Kidney (tissue), 14 donors: Measurements from ENCODE around the gene RABL3. TPM values are rescaled to one million over a fixed set of nuclear protein-coding genes. Genes with fewer than 3 reads are reported as not detected.
A peak's percentile ranks its signal among the peaks of the same experiment; 100 is the strongest.
"Not testable (repeated sequence)": the region's sequence is repeated elsewhere in the genome, so short reads cannot be mapped to it uniquely, and the experiment has no call there.

Experiments
- DNase-seq, 5 donors: peaks; one replicate each; pipeline ENCODE4 v3.0.0-alpha.2; 2013 to 2020
- FAIRE-seq: peaks from 2 replicates; lab custom pipeline; 2012; peaks lifted over from hg19 to GRCh38; lab: Jason Lieb, UNC
- H3K27ac ChIP-seq, 2 donors: one replicate each; pipeline ENCODE4 v1.7.0; 2013; ENCODE audit warnings: low read depth in 2 of 2, low read length in 2 of 2, inconsistent platforms in 1 of 2
- H3K27me3 ChIP-seq: one replicate; pipeline ENCODE4 v1.7.1; 2013; ENCODE audit warnings: low read length, inconsistent platforms; ENCODE audit not compliant: control insufficient read depth, insufficient read depth
- H3K36me3 ChIP-seq, 3 donors: one replicate each; pipeline versions ENCODE4 v1.7.0 to v1.7.1; 2013; ENCODE audit warnings: low read length in 3 of 3, control low read depth in 1 of 3, inconsistent platforms in 1 of 3; ENCODE audit not compliant: insufficient read depth in 3 of 3, control insufficient read depth in 2 of 3
- H3K4me1 ChIP-seq, 3 donors: one replicate each; pipeline versions ENCODE4 v1.7.0 to v1.7.1; 2013; ENCODE audit warnings: low read length in 3 of 3, inconsistent platforms in 1 of 3, low read depth in 1 of 3; ENCODE audit not compliant: control insufficient read depth in 2 of 3, insufficient read depth in 2 of 3
- H3K4me3 ChIP-seq, 3 donors: one replicate each; pipeline versions ENCODE4 v1.7.0 to v1.8.1; 2013; ENCODE audit warnings: low read length in 3 of 3, control low read depth in 1 of 3, inconsistent platforms in 1 of 3
- H3K9ac ChIP-seq, 3 donors: one replicate each; pipeline versions ENCODE4 v1.7.0 to v1.7.1; 2013; ENCODE audit warnings: low read length in 3 of 3, control low read depth in 1 of 3, inconsistent platforms in 1 of 3
- H3K9me3 ChIP-seq, 3 donors: one replicate each; pipeline versions ENCODE4 v1.7.0 to v1.7.1; 2013; ENCODE audit warnings: low read length in 3 of 3, control low read depth in 1 of 3, inconsistent platforms in 1 of 3; ENCODE audit not compliant: control insufficient read depth in 2 of 3, insufficient read depth in 1 of 3
- CTCF ChIP-seq: IDR thresholded peaks from 3 replicates; pipeline ENCODE4 v1.5.1; 2012; ENCODE audit warnings: mild to moderate bottlenecking, moderate library complexity, borderline replicate concordance; ENCODE audit not compliant: insufficient read depth; ENCODE audit errors: extremely low read depth
- intact Hi-C: fragments of 100-400 bp; cut with DNase I; formaldehyde crosslinking; loops from one replicate; pipeline ENCODE4 v1.11.1; 2022
- polyA plus RNA-seq: library from polyadenylated mRNA; stranded (reverse); fragments of 350-450 nt; fragmentation: Illumina TruSeq; extraction: RNeasy Lipid Tissue Mini Kit (QIAGEN cat#74804); gene quantifications from one replicate; pipeline ENCODE4 v1.2.3, GENCODE V29; 2014; ENCODE audit warnings: low read depth, low replicate concordance; ENCODE audit not compliant: insufficient read depth
- total RNA-seq: library from RNA; stranded (reverse); fragmentation: NEBNext Ultra II Directional; extraction: Animal tissue kit (Norgen Biotek cat#: 25700); gene quantifications from one replicate; pipeline ENCODE4 v1.2.1, GENCODE V29; 2021
- donor health status: control.
- donor health status: control.
- donor health status: control.
- donor health status: control.
- donor health status: control.
- donor health status: DM: yes; HTN: yes; CAD: no.
- donor health status: Normal renal cell carcinoma (clear cell type).

The RABL3 gene
- total and polyA plus RNA-seq, 2 donors from 2014 or later, result 16.9 to 30.1 TPM

DNA sequence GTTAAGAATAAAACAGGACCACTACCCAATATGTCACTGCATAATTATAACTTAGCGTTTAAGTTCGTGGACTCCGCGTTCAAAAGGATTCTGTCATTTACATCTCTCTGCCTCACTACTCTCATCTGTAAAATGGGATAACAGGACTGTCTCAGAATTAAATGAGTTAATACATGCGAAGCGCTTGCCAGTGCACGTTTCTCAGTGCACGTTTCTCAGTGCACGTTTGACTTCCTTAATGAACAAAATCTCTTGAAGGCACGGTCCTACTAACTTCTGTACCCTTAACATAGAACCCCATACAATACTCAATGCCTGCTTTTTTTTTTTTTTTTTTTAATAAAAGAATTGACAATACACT lies 499 bp downstream of the RABL3 start:
- Histone ChIP-seq H3K9ac (peak overlapping the region; percentile 38 to 94 (median 87)), H3K4me3 (peak overlapping the region; percentile 88 to 96 (median 96)), H3K36me3 (no peaks in the 10 kb centered on the region), H3K27me3 (no peaks in the 10 kb centered on the region), H3K9me3 (no peaks in the 10 kb centered on the region), H3K4me1 (peaks cover 0 to 6% (median 5%) of the 10 kb centered on the region in 3 donors), H3K27ac (peak overlapping the region; percentile 97)
- intact Hi-C loops, result no loop called here
- DNase-seq (no peak), FAIRE-seq (no peak)
- no peak for TF ChIP-seq CTCF

DNA sequence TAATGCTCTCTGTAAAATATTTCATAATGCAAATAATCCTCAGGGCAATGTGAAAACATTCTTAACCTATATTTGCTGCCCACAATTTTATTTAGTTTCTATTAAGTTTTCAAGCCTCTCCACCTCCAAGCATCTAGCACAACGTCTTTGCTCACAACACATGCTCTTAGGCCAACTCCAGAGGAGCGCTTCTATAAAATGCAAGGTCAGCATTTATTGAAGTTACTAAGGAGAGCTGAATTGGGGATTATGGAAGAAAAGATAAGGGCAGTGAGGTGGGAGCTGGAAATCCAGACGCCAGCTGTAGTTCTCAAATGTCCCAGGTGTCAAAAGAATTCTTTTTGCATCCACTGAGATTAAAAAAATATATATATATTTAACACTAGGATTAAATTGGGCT lies 996 bp downstream of the RABL3 start:
- Histone ChIP-seq H3K4me1 (peaks cover 0 to 6% (median 5%) of the 10 kb centered on the region in 3 donors), H3K27ac (no peak overlapping the region), H3K9me3 (no peaks in the 10 kb centered on the region), H3K4me3 (peak overlapping the region in 2 of 3 donors; percentile 88 to 96), H3K27me3 (no peaks in the 10 kb centered on the region), H3K36me3 (no peaks in the 10 kb centered on the region), H3K9ac (no peak overlapping the region)
- intact Hi-C loops, result no loop called here
- FAIRE-seq (no peak), DNase-seq (no peak)
- no peak for TF ChIP-seq CTCF

- intact Hi-C loops, H3K27ac ChIP-seq, H3K36me3 ChIP-seq, FAIRE-seq, H3K9me3 ChIP-seq, H3K9ac ChIP-seq, H3K4me3 ChIP-seq, H3K4me1 ChIP-seq, DNase-seq, H3K27me3 ChIP-seq: not testable (repeated sequence)
These were observed 4.3 kb downstream of the RABL3 start for GRCh38 chr3:120738006-120738405.

DNA sequence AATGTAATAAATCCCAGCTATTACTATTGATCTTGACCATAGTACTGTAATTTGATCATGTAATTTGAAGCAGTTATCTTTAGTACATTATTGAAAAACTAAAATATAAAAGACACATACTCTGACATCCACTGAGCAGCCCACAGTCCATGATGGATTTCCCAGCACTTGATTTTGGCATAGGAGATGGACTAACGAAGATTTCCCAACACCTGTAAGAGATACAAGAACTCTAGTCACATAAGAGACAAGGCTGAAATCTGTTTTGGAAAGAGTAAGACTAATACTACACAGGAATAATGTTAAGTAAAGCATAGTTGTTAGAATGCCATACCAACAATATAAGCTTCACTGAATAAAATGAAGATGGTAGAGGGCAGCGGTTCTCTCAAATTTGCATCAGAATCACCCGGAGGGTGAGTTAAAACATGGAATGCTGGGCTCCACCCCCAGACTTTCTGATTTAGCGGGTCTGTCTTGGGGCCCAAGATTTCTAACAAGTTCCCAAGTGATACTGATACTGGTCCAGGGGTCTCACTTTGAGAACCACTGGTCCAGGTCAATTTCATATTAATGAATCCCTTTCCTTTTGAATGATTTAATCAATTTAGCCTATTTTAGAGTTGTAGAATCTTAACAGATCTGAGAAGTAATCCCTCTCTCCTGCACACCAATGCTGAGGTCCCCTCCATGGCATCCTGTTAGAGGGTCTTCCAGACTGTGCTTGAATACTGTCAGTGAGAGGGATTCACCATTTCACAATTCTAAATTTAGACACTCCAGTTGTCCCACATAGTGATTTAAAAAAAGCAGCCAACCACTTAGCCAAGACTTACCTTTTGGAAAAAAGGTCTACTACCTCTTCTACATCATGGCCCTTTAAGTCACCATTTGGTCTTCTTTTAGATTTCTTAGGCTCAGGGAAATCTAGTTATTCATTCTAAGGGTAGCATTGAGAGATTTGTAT lies 11.5 kb downstream of the RABL3 start:
- Histone ChIP-seq H3K9ac (no peak overlapping the region), H3K4me3 (no peak overlapping the region), H3K9me3 (no peaks in the 10 kb centered on the region), H3K27me3 (no peaks in the 10 kb centered on the region), H3K27ac (no peak overlapping the region), H3K4me1 (no peaks in the 10 kb centered on the region), H3K36me3 (no peaks in the 10 kb centered on the region)
- FAIRE-seq, result no peak
- intact Hi-C loops, result no loop called here
- DNase-seq, result no peak
- no peak for TF ChIP-seq CTCF
